GM23338 (cell line): Measurements from ENCODE around the gene SPAG16. TPM values are rescaled to one million over a fixed set of nuclear protein-coding genes. Genes with fewer than 3 reads are reported as not detected.
A peak's percentile ranks its signal among the peaks of the same experiment; 100 is the strongest.
"Not testable (repeated sequence)": the region's sequence is repeated elsewhere in the genome, so short reads cannot be mapped to it uniquely, and the experiment has no call there.

Source experiments
- ATAC-seq: fragments of 200-7000 bp; cut with Tn5 transposase; 3 replicates; pipeline ENCODE4 v1.9.1; 2020
- DNase-seq: peaks from one replicate; pipeline ENCODE4 v3.0.0-alpha.2; 2015; ENCODE audit warnings: low spot score
- H2AFZ ChIP-seq: fragments of 200-600 bp; sonication (generic); 2 replicates; pipeline ENCODE4 v1.8.0; 2016; ENCODE audit warnings: antibody characterized with exemption, mild to moderate bottlenecking, moderate library complexity
- H3F3A ChIP-seq: fragments of 200-600 bp; sonication (generic); replicated peaks from 2 replicates; pipeline ENCODE4 v1.8.0; 2017; ENCODE audit warnings: antibody characterized with exemption, mixed run types, low read depth
- H3K27ac ChIP-seq: fragments of 200-600 bp; sonication (generic); 2 replicates; pipeline ENCODE4 v1.6.1; 2016; ENCODE audit warnings: low read depth
- H3K27me3 ChIP-seq: fragments of 200-600 bp; sonication (generic); 2 replicates; pipeline ENCODE4 v1.8.0; 2016; ENCODE audit warnings: mild to moderate bottlenecking, mixed run types, moderate library complexity; ENCODE audit not compliant: insufficient read depth
- H3K36me3 ChIP-seq: fragments of 200-600 bp; sonication (generic); 2 replicates; pipeline ENCODE4 v1.8.0; 2016; ENCODE audit warnings: mild to moderate bottlenecking; ENCODE audit not compliant: insufficient read depth
- H3K4me1 ChIP-seq: fragments of 200-600 bp; sonication (generic); 2 replicates; pipeline ENCODE4 v1.8.0; 2016; ENCODE audit warnings: mild to moderate bottlenecking, moderate library complexity; ENCODE audit not compliant: insufficient read depth
- H3K4me2 ChIP-seq: fragments of 200-600 bp; sonication (generic); 2 replicates; pipeline ENCODE4 v1.7.1; 2017; ENCODE audit warnings: mixed run types
- H3K4me3 ChIP-seq: fragments of 200-600 bp; sonication (generic); 2 replicates; pipeline ENCODE4 v1.6.1; 2016; ENCODE audit warnings: mixed run types
- H3K79me2 ChIP-seq: fragments of 200-600 bp; sonication (generic); replicated peaks from 2 replicates; pipeline ENCODE4 v1.8.0; 2017; ENCODE audit warnings: mild to moderate bottlenecking; ENCODE audit not compliant: insufficient read depth
- H3K9me2 ChIP-seq: fragments of 200-600 bp; sonication (generic); 2 replicates; pipeline ENCODE4 v1.8.0; 2017; ENCODE audit not compliant: insufficient read depth
- H4K20me1 ChIP-seq: fragments of 200-600 bp; sonication (generic); replicated peaks from 2 replicates; pipeline ENCODE4 v1.8.0; 2017; ENCODE audit warnings: mild to moderate bottlenecking; ENCODE audit not compliant: insufficient read depth
- H3K27ac Mint-ChIP-seq: 2 replicates; pipeline ENCODE4 v1.8.0; 2020; ENCODE audit warnings: inconsistent platforms, mild to moderate bottlenecking, moderate library complexity, mixed read lengths
- H3K27me3 Mint-ChIP-seq: 3 replicates; pipeline ENCODE4 v1.8.0; 2022; ENCODE audit warnings: low read depth, mild to moderate bottlenecking, moderate library complexity, mixed read lengths, inconsistent platforms; ENCODE audit not compliant: insufficient read depth, poor library complexity
- H3K36me3 Mint-ChIP-seq: 3 replicates; pipeline ENCODE4 v1.8.0; 2021; ENCODE audit warnings: low read depth, mild to moderate bottlenecking, inconsistent platforms, moderate library complexity, mixed read lengths
- H3K4me1 Mint-ChIP-seq: 3 replicates; pipeline ENCODE4 v1.8.0; 2020; ENCODE audit warnings: mild to moderate bottlenecking, inconsistent platforms, mixed read lengths
- H3K4me3 Mint-ChIP-seq: 3 replicates; pipeline ENCODE4 v1.8.0; 2021; ENCODE audit warnings: moderate library complexity, mild to moderate bottlenecking, inconsistent platforms, mixed read lengths
- H3K9me3 Mint-ChIP-seq: 3 replicates; pipeline ENCODE4 v1.8.0; 2020; ENCODE audit warnings: moderate library complexity, mild to moderate bottlenecking, inconsistent platforms, mixed read lengths
- EZH2 ChIP-seq: fragments of 200-600 bp; sonication (generic); IDR thresholded peaks from one replicate; pipeline ENCODE4 v1.8.0; 2017; ENCODE audit warnings: antibody characterized with exemption, mild to moderate bottlenecking, low read depth; ENCODE audit not compliant: unreplicated experiment
- EZH2phosphoT487 ChIP-seq: fragments of 200-600 bp; sonication (generic); IDR thresholded peaks from one replicate; pipeline ENCODE4 v1.8.1; 2018; ENCODE audit warnings: antibody characterized with exemption; ENCODE audit not compliant: unreplicated experiment
- JUNB ChIP-seq: IDR thresholded peaks from one replicate; pipeline ENCODE4 v1.6.1; 2016; ENCODE audit warnings: antibody characterized with exemption; ENCODE audit not compliant: unreplicated experiment
- POLR2AphosphoS5 ChIP-seq: IDR thresholded peaks from 2 replicates; pipeline ENCODE4 v1.6.1; 2016; ENCODE audit warnings: antibody characterized with exemption, low read depth
- STAT1 ChIP-seq: IDR thresholded peaks from one replicate; pipeline ENCODE4 v1.6.1; 2016; ENCODE audit warnings: antibody characterized with exemption; ENCODE audit not compliant: unreplicated experiment
- ZNF331 ChIP-seq: fragments of 250-450 bp; sonication (Bioruptor Pico); IDR thresholded peaks from 2 replicates; pipeline ENCODE4 v1.5.0; 2020; ENCODE audit warnings: low read depth, mild to moderate bottlenecking, moderate library complexity
- polyA plus RNA-seq: library from polyadenylated mRNA; unstranded; fragments of >200 nt; fragmentation: Nextera tagmentation; extraction: Ambion mirVana; gene quantifications from 2 replicates; pipeline ENCODE4 v1.2.1, GENCODE V29; 2016
- total RNA-seq: library from RNA; depleted of rRNA; stranded (reverse); fragments of >200 nt; shearing (Covaris generic); gene quantifications from 2 replicates; pipeline ENCODE4 v1.2.3, GENCODE V29; 2014
- TF ChIP-seq, protein P1 (sequence below): IDR thresholded peaks from one replicate; pipeline ENCODE4 v1.6.1; 2018; ENCODE audit warnings: antibody characterized with exemption; ENCODE audit not compliant: unreplicated experiment
- TF ChIP-seq, protein P2 (sequence below): IDR thresholded peaks from 2 replicates; pipeline ENCODE4 v1.6.1; 2016; ENCODE audit warnings: antibody characterized with exemption

SPAG16 gene
- total and polyA plus RNA-seq, 2 experiments from 2014 or later = 19.7 to 47.8 TPM

DNA sequence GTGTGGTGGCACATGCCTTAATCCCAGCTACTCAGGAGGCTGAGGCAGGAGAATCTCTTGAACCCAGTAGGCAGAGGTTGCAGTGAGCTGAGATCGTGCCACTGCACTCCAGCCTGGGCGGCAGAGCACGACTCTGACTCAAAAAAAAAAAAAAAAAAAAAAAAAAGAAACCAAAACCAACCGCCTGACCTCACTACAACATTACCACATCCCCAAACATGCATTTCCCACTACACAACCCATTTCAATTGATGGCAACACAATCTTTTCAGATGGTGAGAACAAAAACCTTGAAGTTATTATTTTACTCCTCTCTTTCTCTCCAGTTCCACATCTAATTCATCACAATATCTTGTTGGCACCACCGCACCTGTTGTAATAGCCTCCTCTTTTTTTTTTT, 778.0 kb downstream of the SPAG16 start:
- not testable (repeated sequence) for H3K4me2 ChIP-seq, ATAC-seq, H3K36me3 ChIP-seq, H3K27me3 ChIP-seq, H3F3A ChIP-seq, H3K9me2 ChIP-seq, H3K4me3 ChIP-seq, H3K4me3 Mint-ChIP-seq, H3K36me3 Mint-ChIP-seq, H2AFZ ChIP-seq, H3K9me3 Mint-ChIP-seq, H3K4me1 ChIP-seq, H3K4me1 Mint-ChIP-seq, H3K79me2 ChIP-seq, H4K20me1 ChIP-seq, DNase-seq, H3K27me3 Mint-ChIP-seq, H3K27ac ChIP-seq, H3K27ac Mint-ChIP-seq

DNA sequence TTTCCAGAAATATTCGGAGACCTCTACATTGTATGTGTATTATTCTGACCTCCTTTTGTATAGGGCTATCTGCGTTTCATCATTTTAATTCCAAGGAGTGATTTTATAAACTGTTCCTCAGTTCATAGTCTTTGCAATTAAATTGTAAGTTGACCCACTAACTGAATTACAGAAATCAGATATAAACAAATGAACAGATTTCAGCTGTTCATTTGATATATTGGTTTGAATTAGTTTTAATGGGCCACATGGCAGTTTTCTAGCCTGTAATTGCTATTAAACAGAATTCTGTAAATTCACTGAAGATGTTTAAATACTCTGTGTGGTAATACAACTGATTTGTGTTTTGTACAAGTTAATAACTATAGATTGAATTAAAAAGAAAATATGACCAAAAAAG, 780.2 kb downstream of the SPAG16 start:
- Histone ChIP-seq H4K20me1 (no peaks in the 10 kb centered on the region), H3K36me3 (no peaks in the 10 kb centered on the region), H3K27me3 (no peaks in the 10 kb centered on the region), H3K79me2 (no peaks in the 10 kb centered on the region), H3K4me3 (no peak overlapping the region), H3K4me2 (no peak overlapping the region), H2AFZ (no peak overlapping the region), H3F3A (no peaks in the 10 kb centered on the region), H3K27ac (no peak overlapping the region), H3K4me1 (no peaks in the 10 kb centered on the region), H3K9me2 (0 out of 2 replicates have a peak, but pooled peaks cover 5% of the 10 kb centered on the region)
- Mint-ChIP-seq H3K36me3 (no peaks in the 10 kb centered on the region), H3K27me3 (no peaks in the 10 kb centered on the region), H3K9me3 (no peaks in the 10 kb centered on the region), H3K27ac (no peak overlapping the region), H3K4me1 (peaks cover 8% of the 10 kb centered on the region; the same call in 2 of the 3 replicates), H3K4me3 (no peak overlapping the region)
- DNase-seq (no peak), ATAC-seq (no peak)
- TF ChIP-seq JUNB = no peak
- TF ChIP-seq, protein P1, sequence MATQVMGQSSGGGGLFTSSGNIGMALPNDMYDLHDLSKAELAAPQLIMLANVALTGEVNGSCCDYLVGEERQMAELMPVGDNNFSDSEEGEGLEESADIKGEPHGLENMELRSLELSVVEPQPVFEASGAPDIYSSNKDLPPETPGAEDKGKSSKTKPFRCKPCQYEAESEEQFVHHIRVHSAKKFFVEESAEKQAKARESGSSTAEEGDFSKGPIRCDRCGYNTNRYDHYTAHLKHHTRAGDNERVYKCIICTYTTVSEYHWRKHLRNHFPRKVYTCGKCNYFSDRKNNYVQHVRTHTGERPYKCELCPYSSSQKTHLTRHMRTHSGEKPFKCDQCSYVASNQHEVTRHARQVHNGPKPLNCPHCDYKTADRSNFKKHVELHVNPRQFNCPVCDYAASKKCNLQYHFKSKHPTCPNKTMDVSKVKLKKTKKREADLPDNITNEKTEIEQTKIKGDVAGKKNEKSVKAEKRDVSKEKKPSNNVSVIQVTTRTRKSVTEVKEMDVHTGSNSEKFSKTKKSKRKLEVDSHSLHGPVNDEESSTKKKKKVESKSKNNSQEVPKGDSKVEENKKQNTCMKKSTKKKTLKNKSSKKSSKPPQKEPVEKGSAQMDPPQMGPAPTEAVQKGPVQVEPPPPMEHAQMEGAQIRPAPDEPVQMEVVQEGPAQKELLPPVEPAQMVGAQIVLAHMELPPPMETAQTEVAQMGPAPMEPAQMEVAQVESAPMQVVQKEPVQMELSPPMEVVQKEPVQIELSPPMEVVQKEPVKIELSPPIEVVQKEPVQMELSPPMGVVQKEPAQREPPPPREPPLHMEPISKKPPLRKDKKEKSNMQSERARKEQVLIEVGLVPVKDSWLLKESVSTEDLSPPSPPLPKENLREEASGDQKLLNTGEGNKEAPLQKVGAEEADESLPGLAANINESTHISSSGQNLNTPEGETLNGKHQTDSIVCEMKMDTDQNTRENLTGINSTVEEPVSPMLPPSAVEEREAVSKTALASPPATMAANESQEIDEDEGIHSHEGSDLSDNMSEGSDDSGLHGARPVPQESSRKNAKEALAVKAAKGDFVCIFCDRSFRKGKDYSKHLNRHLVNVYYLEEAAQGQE = no peak
- TF ChIP-seq, protein P2, sequence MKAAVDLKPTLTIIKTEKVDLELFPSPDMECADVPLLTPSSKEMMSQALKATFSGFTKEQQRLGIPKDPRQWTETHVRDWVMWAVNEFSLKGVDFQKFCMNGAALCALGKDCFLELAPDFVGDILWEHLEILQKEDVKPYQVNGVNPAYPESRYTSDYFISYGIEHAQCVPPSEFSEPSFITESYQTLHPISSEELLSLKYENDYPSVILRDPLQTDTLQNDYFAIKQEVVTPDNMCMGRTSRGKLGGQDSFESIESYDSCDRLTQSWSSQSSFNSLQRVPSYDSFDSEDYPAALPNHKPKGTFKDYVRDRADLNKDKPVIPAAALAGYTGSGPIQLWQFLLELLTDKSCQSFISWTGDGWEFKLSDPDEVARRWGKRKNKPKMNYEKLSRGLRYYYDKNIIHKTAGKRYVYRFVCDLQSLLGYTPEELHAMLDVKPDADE = no peak
- TF ChIP-seq POLR2AphosphoS5 = no peak

DNA sequence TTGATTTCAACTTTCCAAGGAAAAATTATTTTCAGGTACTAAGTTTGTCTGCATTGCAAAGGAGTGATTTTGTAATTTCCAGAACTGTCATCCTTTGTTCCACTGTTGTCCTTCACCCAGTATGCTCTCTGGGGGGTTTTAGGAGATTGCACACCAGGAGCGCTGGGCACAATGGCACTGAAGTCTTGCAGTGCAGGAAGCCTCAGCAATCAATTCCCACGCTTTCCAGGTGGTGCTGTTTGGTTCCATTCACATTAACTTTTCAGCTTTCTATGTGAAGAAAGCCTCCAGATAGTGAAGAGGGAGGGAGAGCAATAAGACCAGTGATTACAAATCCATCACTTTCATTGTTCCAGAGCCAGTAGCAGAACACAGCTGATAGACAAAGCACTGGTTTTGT, 782.6 kb downstream of the SPAG16 start:
- no peaks in the 10 kb centered on the region for H3K79me2 ChIP-seq
- no peaks in the 10 kb centered on the region for H3K27me3 ChIP-seq
- Mint-ChIP-seq H3K27me3 (no peaks in the 10 kb centered on the region), H3K9me3 (no peaks in the 10 kb centered on the region), H3K4me3 (no peak overlapping the region), H3K4me1 (peaks cover 8% of the 10 kb centered on the region; the same call in 2 of the 3 replicates), H3K36me3 (no peaks in the 10 kb centered on the region), H3K27ac (no peak overlapping the region)
- no peaks in the 10 kb centered on the region for H3F3A ChIP-seq
- H2AFZ ChIP-seq = no peak overlapping the region
- no peak overlapping the region for H3K27ac ChIP-seq
- H3K4me1 ChIP-seq = no peaks in the 10 kb centered on the region
- no peak overlapping the region for H3K4me3 ChIP-seq
- no peak overlapping the region for H3K4me2 ChIP-seq
- TF ChIP-seq POLR2AphosphoS5 = no peak
- no peak for TF ChIP-seq JUNB
- no peak for TF ChIP-seq EZH2
- TF ChIP-seq EZH2phosphoT487 = no peak
- no peak for TF ChIP-seq ZNF331 (CRISPR knock-in tag)
- no peak for TF ChIP-seq STAT1
- H3K36me3 ChIP-seq = no peaks in the 10 kb centered on the region
- no peaks in the 10 kb centered on the region for H4K20me1 ChIP-seq
- ATAC-seq (peak; percentile 84), DNase-seq (peak; percentile 18)
- 0 out of 2 replicates have a peak, but pooled peaks cover 5% of the 10 kb centered on the region for H3K9me2 ChIP-seq
